GM11168 (cell line): Measurements from ENCODE around the gene DSTN.

Experiments
- in situ Hi-C: fragments of 300-500 bp; cut with MboI; formaldehyde crosslinking; loops from one replicate; pipeline ENCODE4 v1.12.0; 2022; ENCODE audit warnings: low sequenced_read_pairs; ENCODE audit not compliant: unreplicated experiment

Gene DSTN

DNA sequence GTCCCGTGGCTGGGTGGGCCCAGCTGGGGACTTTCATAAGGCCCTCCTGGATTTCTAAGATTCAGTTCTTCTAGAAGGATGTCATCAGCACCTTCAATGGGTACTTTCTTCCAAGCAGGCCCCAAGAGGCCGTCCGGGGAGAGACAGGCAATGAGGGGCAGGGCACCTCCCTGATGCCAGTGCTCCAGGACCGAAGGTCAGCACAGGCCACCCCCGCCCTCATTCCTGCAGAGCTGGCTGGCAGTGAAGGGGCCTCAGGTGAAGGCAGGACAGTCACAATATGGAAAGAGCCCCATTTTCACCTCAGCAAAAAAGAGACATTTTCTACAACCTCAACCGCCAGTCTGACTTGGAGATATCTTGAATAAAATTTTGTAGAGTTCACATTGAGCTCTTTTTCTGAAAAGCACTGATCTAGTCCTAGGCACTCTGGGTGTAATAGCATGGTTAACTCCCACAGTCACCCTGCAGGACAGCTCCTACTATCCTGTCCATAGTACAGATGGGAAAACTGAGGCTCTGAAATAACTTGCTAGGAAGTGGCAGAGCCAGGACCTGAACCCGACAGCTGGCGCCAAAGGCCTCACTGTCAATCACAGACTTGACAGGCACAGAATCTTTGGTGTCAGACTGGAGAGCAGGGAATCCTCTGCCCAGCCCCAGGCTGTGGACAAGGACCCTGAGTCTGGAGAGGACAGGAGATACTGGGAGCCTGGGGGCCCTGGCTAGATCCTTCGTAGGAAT is 61.9 kb downstream of the DSTN start:
- in situ Hi-C loops, result no loop called here

DNA sequence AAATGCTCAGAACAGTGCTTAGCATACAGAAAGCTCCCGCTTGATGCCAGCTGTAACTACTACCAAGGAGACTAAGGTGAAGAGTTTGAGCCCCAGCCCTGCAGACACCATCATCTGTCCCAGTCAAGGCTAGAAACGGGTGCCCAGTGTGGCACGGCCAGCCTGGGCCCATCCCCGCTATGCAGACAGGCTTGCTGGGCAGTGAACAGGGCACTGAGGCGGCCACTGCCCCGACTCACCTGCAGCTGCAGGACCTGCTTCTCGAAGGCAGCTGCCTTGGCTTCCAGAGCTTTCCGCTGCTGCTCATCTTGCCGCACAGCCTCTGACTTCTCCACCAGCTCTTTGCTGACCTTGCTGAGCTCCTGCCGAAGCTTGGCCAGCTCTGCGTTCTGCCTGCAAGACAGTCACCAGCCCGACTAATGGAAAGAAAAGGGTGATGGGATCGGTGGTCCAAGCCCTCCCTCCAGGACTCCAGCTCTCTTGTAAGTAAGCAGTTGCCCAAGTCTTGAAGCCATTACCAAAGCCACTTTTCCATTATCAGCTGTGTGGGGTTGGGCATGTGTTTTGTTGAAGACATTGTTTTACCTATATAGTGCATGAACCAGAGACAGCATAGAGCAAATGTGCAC is 63.5 kb downstream of the DSTN start:
- in situ Hi-C loops, result no loop called here

DNA sequence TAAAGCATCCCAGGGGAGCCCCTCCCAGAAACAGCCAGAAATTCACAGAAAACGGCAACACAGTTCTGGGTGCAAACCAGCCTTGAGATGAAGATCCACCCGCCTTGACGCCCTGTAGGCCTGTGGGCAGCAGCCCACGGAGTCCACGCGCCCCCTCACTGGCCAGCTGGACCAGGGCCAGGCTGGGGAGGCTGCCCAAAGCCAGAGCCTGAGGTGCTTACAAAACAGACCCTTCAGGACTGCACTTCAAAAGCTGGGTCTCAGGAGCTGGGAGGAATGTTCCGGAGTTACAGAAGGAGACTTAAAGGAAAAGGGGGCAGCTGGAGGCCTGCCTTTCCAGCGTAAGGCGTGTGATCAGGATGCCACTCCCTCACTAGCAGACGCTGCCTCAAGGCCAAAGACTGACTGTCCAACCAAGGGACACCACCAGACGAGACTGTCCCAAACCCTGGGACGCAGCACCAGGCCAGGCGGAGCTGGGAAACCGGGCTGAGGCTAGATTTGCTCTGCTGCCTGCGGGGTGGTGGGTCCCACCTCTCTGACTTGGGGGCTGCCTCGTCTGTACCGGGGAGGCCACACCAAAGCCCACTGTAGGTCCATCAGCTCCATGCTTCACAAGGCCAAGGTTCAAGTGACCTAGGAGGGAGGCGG is 64.1 kb downstream of the DSTN start:
- in situ Hi-C loops, result no loop called here

DNA sequence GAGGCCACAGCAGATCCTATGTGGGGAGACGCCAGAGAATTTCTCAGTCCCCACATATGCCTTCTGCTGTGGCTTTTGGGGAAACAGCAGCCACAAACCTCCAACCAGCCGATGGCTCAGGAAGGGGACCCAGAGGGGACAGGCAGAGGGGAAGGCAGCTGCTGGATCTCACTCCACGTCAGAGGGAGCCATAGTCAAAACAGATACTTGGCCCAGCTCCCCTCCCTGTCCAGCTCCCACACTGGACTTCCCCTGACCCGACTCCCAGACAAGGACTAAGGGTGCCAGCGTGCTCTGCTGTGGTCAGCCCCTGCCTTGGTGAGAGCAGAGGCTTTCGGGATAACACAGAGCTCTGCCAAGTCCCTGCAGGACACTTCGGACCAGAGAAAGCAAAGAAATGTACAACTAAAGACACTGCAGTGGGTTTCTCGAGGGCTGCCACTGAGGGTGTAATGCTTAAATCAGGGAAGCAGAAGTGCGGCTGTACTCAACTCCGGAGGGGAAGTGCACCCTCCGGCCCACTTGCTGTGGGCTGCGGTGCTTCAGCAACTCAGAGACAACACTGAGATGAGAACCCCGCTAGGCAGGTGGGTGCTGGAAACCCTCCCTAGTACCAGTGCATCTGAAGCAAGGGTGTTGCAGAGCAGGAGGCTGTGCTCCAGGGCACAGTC is 64.9 kb downstream of the DSTN start:
- in situ Hi-C loops, result no loop called here

DNA sequence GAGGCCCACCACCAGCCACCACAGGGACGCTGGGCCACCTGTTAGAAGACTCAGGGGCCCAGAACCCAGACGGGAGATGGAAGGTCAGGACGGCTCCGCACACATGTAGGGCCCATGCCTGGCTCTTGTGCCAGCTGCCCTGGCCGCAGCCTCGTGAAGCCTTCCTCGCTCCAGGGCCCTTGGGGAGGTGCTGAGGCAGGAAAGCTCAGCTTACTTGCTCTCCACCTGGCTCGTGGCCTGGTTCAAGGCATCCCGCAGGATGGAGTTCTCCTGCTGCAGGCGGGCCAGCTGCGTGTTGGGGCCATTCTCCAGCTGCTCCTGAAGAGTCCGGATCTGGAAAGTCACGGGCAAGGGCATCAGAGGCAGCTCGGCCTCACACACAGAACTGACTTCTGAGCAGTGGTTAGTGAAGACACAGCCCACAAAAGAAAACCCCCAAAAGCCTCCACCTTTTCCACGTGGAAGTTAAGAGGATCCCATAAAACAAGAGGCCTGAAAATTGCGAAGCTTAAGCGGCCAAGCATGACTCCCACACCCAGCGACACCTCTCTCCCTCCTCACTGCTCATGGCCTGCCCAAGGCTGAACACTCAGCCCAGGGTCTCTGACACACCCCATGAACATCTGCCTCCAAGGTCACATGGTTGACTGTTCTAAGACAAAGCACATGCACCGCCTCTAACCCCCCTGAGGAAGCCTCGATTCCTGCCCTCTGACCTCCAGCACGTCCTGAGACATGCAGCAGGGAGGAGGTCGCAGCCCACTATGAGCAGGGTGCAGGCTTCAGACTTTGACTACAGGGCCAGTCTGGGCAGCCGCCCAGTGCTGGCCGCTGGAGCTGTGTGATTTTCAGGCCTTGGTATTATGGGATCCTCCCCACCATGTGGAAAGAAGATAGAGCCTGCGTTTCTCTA is 65.7 kb downstream of the DSTN start:
- in situ Hi-C loops, result no loop called here

DNA sequence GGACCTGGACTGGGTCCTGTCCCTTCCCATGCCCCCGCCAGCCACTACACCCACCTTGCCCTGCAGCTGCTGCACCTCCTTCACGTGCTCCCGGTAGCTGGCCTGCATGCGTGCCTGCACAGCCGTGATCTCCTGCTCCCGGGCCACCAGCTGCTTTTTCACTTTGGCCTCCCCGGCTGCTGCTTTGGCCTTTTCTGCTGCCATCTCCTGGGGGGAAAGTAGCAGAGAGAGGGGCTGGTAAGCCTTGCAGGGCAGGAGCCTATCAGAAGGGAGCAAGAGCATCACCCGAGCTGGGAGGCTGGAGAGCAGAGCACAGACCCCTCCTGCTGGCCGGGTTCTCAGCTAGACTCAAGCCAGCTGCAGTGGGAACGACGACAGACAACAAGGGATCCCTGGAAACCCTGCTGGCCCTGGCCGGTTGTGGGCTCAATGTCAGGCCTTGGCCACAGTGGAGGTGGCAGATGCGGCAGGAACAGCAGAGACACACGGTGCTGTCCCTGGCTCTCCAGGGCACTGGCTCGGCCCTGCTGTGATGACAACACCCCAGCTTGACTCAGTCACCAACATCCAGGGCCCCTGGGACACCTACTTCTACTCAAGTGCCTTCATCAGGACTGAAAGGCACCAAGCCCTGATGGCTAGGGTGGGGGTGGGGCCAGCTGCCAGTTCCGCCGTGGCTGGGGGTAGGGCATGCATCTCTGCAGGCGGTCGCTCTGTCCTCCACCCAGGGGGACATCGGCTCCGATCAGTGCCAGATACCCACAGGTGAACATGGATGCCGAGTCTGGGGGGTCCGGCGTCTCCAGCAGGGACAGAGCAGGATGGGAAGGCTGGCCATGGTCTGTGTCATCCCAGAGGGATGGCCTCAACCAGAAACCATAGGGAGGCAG is 66.9 kb downstream of the DSTN start:
- in situ Hi-C loops, result no loop called here

DNA sequence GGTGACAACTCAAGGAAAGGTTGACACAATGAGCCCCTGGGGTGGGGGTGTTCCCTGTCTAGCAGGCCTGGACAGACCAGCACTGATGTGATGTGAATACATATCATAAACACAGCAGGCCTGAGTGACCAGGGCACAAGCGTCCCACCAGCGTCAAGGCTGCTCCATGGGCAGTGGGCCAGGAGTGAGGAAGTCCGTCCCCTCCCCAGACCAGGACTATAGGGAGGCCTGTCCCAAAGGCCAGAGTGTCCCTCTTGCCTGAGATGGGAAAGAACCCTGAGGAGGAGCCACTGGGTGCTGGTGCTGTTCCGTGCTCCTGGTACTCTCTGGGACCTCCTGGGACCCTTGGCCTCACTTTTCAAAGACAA is 67.5 kb downstream of the DSTN start:
- in situ Hi-C loops, result no loop called here

DNA sequence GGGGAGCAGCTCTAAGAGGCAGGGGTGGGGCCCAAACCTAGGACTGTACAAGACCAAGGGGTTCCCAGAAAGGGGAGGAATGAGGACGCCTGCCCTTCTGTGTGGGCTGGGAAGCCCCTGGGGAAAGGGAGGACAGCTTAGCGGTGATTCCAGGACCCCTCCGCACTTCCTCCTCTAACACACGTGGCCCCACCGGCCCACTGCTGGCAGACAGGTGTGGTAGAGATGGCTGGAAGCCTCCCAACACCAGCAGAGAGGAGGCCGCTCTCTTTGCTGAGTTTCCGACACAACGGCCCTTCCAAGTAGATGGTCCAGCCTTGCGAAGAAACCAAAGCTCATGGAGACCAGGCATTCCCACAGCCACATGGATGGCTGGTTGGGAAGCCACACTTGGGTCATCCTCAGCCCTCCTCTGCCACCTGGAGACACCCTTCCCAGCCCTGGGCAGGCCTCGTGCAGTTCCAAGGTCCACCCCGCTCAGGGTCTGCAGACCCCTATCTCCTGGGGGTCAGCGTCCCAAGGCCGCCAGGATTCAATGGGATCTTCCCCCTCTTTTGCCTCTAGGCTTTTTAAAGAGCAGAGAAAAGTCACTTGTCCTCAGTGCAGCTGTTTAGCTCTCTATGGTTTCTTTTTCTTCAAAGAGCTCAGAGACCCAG is 68.2 kb downstream of the DSTN start:
- in situ Hi-C loops, result no loop called here

DNA sequence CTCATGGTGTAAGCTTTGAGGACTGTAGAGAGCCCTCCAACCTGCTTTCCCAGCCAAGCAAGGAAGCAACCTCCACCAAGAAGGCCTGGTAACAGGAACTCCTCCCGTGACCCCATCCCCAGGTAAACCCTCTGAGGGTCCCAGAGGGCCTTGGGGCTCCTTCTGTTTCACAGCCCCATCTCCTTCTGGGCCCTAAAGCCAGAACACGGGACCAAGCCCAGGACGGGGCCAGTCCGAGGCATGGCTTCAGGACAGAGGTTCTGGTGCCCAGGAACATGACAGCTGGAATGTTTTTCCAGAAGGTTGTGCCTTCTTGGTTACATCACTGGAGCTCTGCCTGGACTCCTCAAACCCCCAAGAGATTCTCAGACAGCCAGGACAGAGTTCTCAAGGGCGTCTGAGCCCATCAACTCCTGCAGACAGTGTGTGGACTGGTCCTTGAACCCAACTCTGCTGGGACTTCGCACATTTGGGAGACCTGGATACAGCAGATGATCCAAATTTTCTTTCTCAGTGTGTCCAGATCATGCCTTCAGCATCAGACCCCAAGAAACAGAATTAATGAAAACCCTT is 69.0 kb downstream of the DSTN start:
- in situ Hi-C loops, result no loop called here

DNA sequence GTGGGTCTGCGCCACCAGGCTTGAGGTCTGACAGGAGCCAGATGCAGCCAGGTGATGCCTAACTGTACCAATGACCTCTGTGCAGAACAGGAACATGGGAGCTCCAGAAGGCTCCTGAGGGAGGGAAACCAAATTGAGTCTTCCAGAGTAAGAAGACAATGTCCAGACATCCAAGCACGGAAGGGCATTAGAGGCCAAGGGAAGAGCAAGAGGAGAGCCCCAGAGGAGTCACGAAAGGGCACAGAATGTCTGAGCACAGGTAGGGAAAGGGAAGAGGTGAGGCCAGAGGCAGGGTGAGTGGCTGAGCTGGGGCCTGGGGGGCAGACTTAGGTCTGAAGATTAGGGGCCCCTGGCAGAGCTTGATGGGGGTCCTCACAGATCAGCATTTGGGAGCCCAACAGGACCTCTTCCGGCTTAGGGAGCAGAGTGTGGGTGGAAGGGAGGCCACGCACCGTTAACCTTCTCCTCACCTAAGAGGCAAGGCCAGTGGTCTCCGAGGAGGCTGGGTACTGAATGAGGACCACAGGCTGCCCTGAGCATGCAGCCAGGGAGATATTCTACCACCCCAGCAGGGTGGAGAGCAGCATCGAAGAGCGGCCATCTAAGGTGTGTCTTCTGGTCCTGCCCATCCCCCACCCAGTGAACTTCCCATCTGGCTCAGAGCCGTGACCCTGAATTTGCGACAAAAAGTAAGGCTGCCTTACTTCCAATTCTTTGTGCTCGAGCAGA is 70.4 kb downstream of the DSTN start:
- in situ Hi-C loops, result no loop called here

DNA sequence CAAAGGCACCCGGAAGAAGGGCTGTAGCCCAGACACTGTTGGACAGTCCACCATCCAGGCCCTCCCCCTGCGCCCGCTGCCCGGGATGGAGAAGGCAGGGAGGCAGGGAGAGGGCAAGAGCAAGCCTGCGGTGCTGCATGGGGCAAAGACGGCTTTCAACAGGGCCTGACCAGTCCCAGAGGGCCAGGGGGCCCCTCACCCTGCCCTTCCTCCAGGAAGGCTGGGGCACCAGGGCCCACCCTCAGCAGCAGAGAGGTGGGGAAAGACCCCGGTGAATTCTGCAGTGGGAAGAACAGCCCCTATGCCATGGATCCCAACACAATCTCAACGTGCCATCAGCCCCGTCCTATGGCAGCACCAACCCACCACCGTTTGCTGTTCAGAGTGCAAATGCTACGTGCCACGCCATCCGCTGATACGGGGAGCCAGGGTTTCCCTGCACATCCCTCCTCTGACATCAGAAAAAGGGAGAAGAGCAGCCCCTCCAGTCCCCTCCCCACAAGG is 71.1 kb downstream of the DSTN start:
- in situ Hi-C loops, result no loop called here

DNA sequence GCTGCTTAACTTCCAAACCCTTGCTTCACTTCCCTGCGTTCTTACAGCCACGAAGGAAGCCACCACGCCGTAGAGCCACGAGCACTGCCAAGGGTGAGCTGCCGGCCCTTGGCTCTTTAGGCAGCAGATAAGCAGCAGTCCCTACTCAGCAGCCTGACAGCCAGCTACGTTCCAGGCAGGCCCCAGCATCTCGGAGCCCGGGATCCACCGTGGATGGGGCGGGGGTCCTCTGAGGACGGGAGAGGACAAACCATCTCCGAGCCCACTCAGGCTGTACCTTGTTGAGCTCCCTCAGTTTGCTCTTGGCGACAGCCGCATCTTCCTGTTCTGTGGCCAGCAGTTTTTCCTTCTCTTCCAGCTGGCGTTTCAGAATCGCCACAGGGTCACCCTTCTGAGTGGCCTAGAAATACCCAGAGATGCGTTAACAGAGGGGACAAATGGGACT is 71.7 kb downstream of the DSTN start:
- in situ Hi-C loops, result no loop called here

DNA sequence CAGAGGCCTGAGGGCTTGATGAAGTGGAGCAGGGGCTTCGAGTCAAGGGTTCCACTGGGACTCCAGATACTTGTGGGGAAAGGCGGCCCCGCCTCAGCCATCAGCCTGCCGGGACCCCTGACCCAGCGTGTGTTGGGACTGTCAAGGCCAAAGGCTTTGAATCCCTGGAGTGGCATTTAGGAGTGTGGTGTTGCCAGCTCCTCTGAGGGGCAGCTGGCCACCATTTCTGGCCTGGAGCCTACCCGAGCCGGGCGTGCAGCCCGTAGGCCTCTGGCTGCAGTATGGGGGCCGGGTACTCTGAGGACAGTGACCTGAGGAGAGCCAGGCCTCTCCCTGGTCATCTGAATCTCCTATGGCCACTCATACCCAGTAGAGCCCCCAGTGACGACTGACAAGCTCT is 72.1 kb downstream of the DSTN start:
- in situ Hi-C loops, result no loop called here

DNA sequence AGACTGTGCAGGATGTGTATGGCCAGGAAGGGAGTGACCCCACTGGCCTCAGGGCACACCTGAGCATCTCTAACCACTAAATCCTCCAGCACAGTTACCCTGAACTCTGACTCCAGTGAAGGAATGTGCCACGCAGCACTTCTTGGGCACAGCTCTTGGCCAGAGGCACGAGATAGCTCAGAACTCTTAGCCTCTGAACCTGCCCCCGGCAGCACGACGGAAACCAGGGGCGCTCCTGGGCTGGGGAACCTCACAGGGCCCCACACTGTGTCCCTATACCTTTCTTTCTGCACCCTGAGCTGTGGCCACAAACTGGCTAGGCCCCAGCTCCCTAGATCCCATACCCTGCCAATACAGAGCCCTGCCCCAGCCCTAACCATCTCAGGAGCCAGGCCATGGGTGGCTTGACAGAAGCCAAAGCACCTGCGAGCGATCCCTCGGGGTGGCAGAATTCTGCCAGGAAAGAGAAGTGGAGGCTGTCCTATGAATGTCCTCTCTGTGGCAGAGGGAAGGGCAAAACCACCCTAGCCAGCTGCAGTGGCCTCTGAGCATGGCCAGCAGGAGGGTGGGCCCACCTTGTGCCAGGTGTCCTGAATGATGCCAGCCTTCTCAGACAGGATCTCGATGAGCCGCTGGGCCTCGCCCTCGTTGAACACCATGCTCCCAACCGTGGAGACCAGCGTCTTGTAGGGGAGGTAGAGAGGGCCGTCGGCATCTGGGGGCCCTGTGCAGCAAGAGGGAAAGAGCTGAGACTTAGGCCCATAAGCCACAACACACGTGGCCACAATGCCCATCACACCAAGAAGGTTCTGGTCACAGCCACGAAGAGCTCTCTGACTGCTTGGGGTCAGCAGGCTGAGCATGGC is 72.8 kb downstream of the DSTN start:
- in situ Hi-C loops, result no loop called here

DNA sequence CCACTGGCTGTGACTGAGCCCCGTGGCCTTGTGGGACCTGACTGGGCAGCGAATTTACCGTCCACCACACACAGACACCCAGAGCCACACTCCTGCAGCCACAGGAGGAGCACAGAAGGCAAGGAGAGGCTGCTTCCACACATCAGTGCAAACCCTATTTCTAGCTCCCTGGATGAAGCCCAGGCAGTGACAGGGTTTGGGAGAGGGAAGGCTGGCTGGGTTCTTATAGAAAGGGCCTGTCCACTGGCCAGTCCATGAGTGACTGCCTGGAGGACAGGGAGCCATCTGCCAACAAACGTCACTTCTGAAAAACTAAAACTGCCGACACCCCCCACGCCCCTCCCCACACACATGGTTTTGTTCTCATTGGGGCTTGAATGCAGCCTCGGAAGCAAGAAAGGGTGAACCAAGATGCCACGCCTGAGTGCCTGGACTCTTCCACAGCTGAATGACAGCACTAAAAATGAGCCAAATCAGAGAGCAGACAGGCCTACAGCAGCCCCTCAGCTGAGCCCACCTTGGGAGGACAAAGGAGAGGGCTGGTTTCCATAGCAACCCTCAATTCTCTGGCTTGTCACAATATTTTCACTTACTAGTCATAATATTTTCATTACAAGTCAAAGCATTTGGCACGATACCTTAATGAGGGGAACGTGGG is 73.8 kb downstream of the DSTN start:
- in situ Hi-C loops, result no loop called here

DNA sequence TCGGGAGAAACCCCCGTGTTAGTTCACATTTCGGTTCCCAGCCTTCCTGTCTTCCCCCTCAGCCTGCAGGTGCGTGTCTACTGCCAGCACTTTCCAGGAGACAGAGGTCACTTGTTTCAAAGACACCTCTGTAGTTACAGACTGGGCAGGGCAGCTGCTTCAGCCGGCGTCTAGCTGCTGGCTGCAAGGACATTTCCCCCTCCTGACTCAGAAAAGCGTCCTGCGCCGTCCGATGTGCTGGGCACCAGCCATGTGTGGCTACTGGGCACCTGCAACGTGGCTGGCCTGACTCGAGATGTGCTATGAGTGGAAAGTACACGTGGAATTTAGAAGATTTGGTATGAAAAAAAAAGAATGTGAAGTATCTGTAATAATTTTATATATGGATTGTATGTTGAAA is 74.6 kb downstream of the DSTN start:
- in situ Hi-C loops, result no loop called here
